ENCODE data around the gene CHI3L1.
A peak's percentile ranks its signal among the peaks of the same experiment; 100 is the strongest.

CHI3L1 gene

GRCh38 chr1:203181586-203182386, 4.7 kb downstream of the CHI3L1 start:
- no peak for DNase-seq (ENCODE audit: low read depth in 2 of 2)

GRCh38 chr1:203180611-203181330, 5.7 kb downstream of the CHI3L1 start:
- no peak for DNase-seq (ENCODE audit: low read depth in 2 of 2)

GRCh38 chr1:203179667-203180005, 6.9 kb downstream of the CHI3L1 start:
- DNase-seq (ENCODE audit: low read depth in 2 of 2): no peak

GRCh38 chr1:203178821-203179666, 7.5 kb downstream of the CHI3L1 start:
- no peak for DNase-seq (ENCODE audit: low read depth in 2 of 2)

GRCh38 chr1:203178083-203178482, 8.4 kb downstream of the CHI3L1 start:
- DNase-seq (ENCODE audit: low read depth in 2 of 2): no peak

- DNase-seq (ENCODE audit: low read depth in 2 of 2): no peak
These were observed 8.9 kb downstream of the CHI3L1 start for GRCh38 chr1:203177470-203178039.

- DNase-seq (ENCODE audit: low read depth in 2 of 2): no peak
These were observed 9.5 kb downstream of the CHI3L1 start for GRCh38 chr1:203177036-203177405.

GRCh38 chr1:203176273-203177035, 10.1 kb downstream of the CHI3L1 start:
- no peak for DNase-seq (ENCODE audit: low read depth in 2 of 2)

- no peak for DNase-seq (ENCODE audit: low read depth in 2 of 2)
These were observed 10.7 kb downstream of the CHI3L1 start for GRCh38 chr1:203175827-203176241.

GRCh38 chr1:203175237-203175826, 11.2 kb downstream of the CHI3L1 start, which contains the start of gene MYBPH:
Gene MYBPH (minus strand): TSS chr1:203175826. CDS start chr1:203175755, 71 bp downstream.
- no peak for DNase-seq (ENCODE audit: low read depth in 2 of 2)

- no peak for DNase-seq (ENCODE audit: low read depth in 2 of 2)
These were observed 12.0 kb downstream of the CHI3L1 start for GRCh38 chr1:203174324-203174985.

GRCh38 chr1:203173566-203173965, 12.9 kb downstream of the CHI3L1 start:
- no peak for DNase-seq (ENCODE audit: low read depth in 2 of 2)

- DNase-seq (ENCODE audit: low read depth in 2 of 2): no peak
These were observed 13.4 kb downstream of the CHI3L1 start for GRCh38 chr1:203173011-203173555.

GRCh38 chr1:203172184-203173010, 14.1 kb downstream of the CHI3L1 start:
- DNase-seq (ENCODE audit: low read depth in 2 of 2): peak; percentile 14 to 46

- no peak for DNase-seq (ENCODE audit: low read depth in 2 of 2)
These were observed 14.9 kb downstream of the CHI3L1 start for GRCh38 chr1:203171341-203172183.

- DNase-seq (ENCODE audit: low read depth in 2 of 2): no peak
These were observed 15.7 kb downstream of the CHI3L1 start for GRCh38 chr1:203170625-203171330.

- no peak for DNase-seq (ENCODE audit: low read depth in 2 of 2)
These were observed 16.6 kb downstream of the CHI3L1 start for GRCh38 chr1:203169770-203170520.

Measured in stimulated activated CD4-positive, alpha-beta T cell treated with anti-CD3 and anti-CD28 coated beads, Interleukin-15, amount 100 ng/mL, for 48 hours (primary cell).